PFSK-1 (cell line): ENCODE results near the gene TMEM125.

ENCODE experiments used
- FOXP2 ChIP-seq: optimal IDR thresholded peaks from 2 replicates; pipeline ENCODE3; 2011; ENCODE audit warnings: borderline replicate concordance, control low read depth, inconsistent platforms; ENCODE audit not compliant: insufficient read depth; ENCODE audit errors: extremely low read length, extremely low read depth
- POLR2AphosphoS5 ChIP-seq: IDR thresholded peaks from 2 replicates; pipeline ENCODE4 v1.6.1; 2012; ENCODE audit warnings: low read depth, mild to moderate bottlenecking, control low read depth, low read length, moderate library complexity
- REST ChIP-seq, 2 experiments: IDR thresholded peaks; 2 replicates each; pipeline versions ENCODE4 v1.6.1 to v1.8.0; 2011 to 2012; ENCODE audit warnings: low read depth in 2 of 2, low read length in 2 of 2, control low read depth in 1 of 2, inconsistent platforms in 1 of 2, mild to moderate bottlenecking in 1 of 2, moderate library complexity in 1 of 2; ENCODE audit not compliant: insufficient read depth in 1 of 2
- SIN3A ChIP-seq: IDR thresholded peaks from 2 replicates; pipeline ENCODE4 v1.6.1; 2012; ENCODE audit warnings: mild to moderate bottlenecking, low read length, moderate library complexity, borderline replicate concordance; ENCODE audit not compliant: insufficient read depth
- TAF1 ChIP-seq: IDR thresholded peaks from 2 replicates; pipeline ENCODE4 v1.6.1; 2012; ENCODE audit warnings: low read length, control low read depth, borderline replicate concordance; ENCODE audit not compliant: insufficient read depth

TMEM125 gene

GRCh38 chr1:43246466-43247213, 23.1 kb upstream of the TMEM125 start:
- TF ChIP-seq POLR2AphosphoS5 (no peak), REST (IDR thresholded peaks at IDR 0.05; ENCODE audit: insufficient read depth in 1 of 2, low read depth in 2 of 2, low read length in 2 of 2) (no peak), TAF1 (no peak), FOXP2 (no peak), SIN3A (no peak)

- TF ChIP-seq FOXP2: no peak
- no peak for TF ChIP-seq POLR2AphosphoS5
Measured at GRCh38 chr1:43247256-43247921, 22.4 kb upstream of the TMEM125 start.

GRCh38 chr1:43250351-43250761, 19.4 kb upstream of the TMEM125 start:
- TF ChIP-seq POLR2AphosphoS5 (no peak), SIN3A (no peak), TAF1 (no peak), REST (IDR thresholded peaks at IDR 0.05; ENCODE audit: insufficient read depth in 1 of 2, low read depth in 2 of 2, low read length in 2 of 2) (no peak), FOXP2 (no peak)

- TF ChIP-seq SIN3A (no peak), TAF1 (no peak), POLR2AphosphoS5 (no peak), FOXP2 (no peak), REST (IDR thresholded peaks at IDR 0.05; ENCODE audit: insufficient read depth in 1 of 2, low read depth in 2 of 2, low read length in 2 of 2) (no peak)
Measured at GRCh38 chr1:43251024-43251423, 18.8 kb upstream of the TMEM125 start.

- no peak for TF ChIP-seq TAF1
- TF ChIP-seq REST (IDR thresholded peaks at IDR 0.05; ENCODE audit: insufficient read depth in 1 of 2, low read depth in 2 of 2, low read length in 2 of 2): no peak
- no peak for TF ChIP-seq POLR2AphosphoS5
- no peak for TF ChIP-seq SIN3A
- no peak for TF ChIP-seq FOXP2
Measured at GRCh38 chr1:43252225-43252624, 17.6 kb upstream of the TMEM125 start.
